HEK293 (cell line): ENCODE data around the gene HDLBP.

Experiments used
- BCL11A ChIP-seq: fragments of 450-650 bp; formaldehyde crosslinking; IDR thresholded peaks from 2 replicates; pipeline ENCODE4 v1.5.1; 2016; ENCODE audit warnings: low read depth, missing biosample characterization, missing genetic modification characterization
- EGR2 ChIP-seq: fragments of 450-650 bp; formaldehyde crosslinking; IDR thresholded peaks from 2 replicates; pipeline ENCODE4 v1.5.1; 2016; ENCODE audit warnings: low read depth, missing biosample characterization, missing genetic modification characterization
- FEZF1 ChIP-seq: fragments of 450-650 bp; formaldehyde crosslinking; IDR thresholded peaks from 2 replicates; pipeline ENCODE4 v1.5.1; 2016; ENCODE audit warnings: missing biosample characterization, missing genetic modification characterization
- KLF9 ChIP-seq: fragments of 450-650 bp; formaldehyde crosslinking; IDR thresholded peaks from 2 replicates; pipeline ENCODE4 v1.5.1; 2016; ENCODE audit warnings: missing biosample characterization, missing genetic modification characterization, low read depth
- RBAK ChIP-seq: fragments of 450-650 bp; formaldehyde crosslinking; IDR thresholded peaks from 2 replicates; pipeline ENCODE4 v1.5.1; 2016; ENCODE audit warnings: missing biosample characterization, missing genetic modification characterization
- SP2 ChIP-seq: fragments of 450-650 bp; formaldehyde crosslinking; IDR thresholded peaks from 2 replicates; pipeline ENCODE4 v1.5.1; 2016; ENCODE audit warnings: missing biosample characterization, missing genetic modification characterization
- SP3 ChIP-seq: fragments of 450-650 bp; formaldehyde crosslinking; IDR thresholded peaks from 2 replicates; pipeline ENCODE4 v1.5.1; 2016; ENCODE audit warnings: missing biosample characterization, missing genetic modification characterization
- TRIM28 ChIP-seq: IDR thresholded peaks from 2 replicates; pipeline ENCODE4 v1.6.1; 2011; ENCODE audit warnings: low read length, control low read depth, borderline replicate concordance
- WT1 ChIP-seq: fragments of 450-650 bp; formaldehyde crosslinking; IDR thresholded peaks from 2 replicates; pipeline ENCODE4 v1.5.1; 2016; ENCODE audit warnings: missing biosample characterization, missing genetic modification characterization
- YY1 ChIP-seq: fragments of 450-650 bp; formaldehyde crosslinking; IDR thresholded peaks from 2 replicates; pipeline ENCODE4 v1.5.1; 2018; ENCODE audit warnings: missing biosample characterization, missing genetic modification characterization
- YY2 ChIP-seq: fragments of 450-650 bp; formaldehyde crosslinking; IDR thresholded peaks from 2 replicates; pipeline ENCODE4 v1.5.1; 2016; ENCODE audit warnings: missing biosample characterization, missing genetic modification characterization
- ZBTB17 ChIP-seq: fragments of 450-650 bp; formaldehyde crosslinking; IDR thresholded peaks from 2 replicates; pipeline ENCODE4 v1.5.1; 2016; ENCODE audit warnings: missing biosample characterization, missing genetic modification characterization
- ZBTB20 ChIP-seq: fragments of 450-650 bp; formaldehyde crosslinking; IDR thresholded peaks from 2 replicates; pipeline ENCODE4 v1.5.1; 2016; ENCODE audit warnings: missing biosample characterization, missing genetic modification characterization
- ZBTB48 ChIP-seq: fragments of 450-650 bp; formaldehyde crosslinking; IDR thresholded peaks from 2 replicates; pipeline ENCODE4 v1.5.1; 2016; ENCODE audit warnings: missing biosample characterization, missing genetic modification characterization
- ZBTB6 ChIP-seq: fragments of 450-650 bp; formaldehyde crosslinking; IDR thresholded peaks from 2 replicates; pipeline ENCODE4 v1.5.1; 2017; ENCODE audit warnings: missing biosample characterization, missing genetic modification characterization
- ZEB2 ChIP-seq: fragments of 450-650 bp; formaldehyde crosslinking; IDR thresholded peaks from 2 replicates; pipeline ENCODE4 v1.5.1; 2016; ENCODE audit warnings: missing biosample characterization, missing genetic modification characterization
- ZFP69B ChIP-seq: fragments of 450-650 bp; formaldehyde crosslinking; IDR thresholded peaks from 2 replicates; pipeline ENCODE4 v1.5.1; 2016; ENCODE audit warnings: missing biosample characterization, missing genetic modification characterization
- ZNF2 ChIP-seq: fragments of 450-650 bp; formaldehyde crosslinking; IDR thresholded peaks from 2 replicates; pipeline ENCODE4 v1.5.1; 2016; ENCODE audit warnings: missing biosample characterization, missing genetic modification characterization
- ZNF391 ChIP-seq: fragments of 450-650 bp; formaldehyde crosslinking; IDR thresholded peaks from 2 replicates; pipeline ENCODE4 v1.5.1; 2016; ENCODE audit warnings: low read depth, missing biosample characterization, missing genetic modification characterization, borderline replicate concordance
- ZNF394 ChIP-seq: fragments of 450-650 bp; formaldehyde crosslinking; IDR thresholded peaks from 2 replicates; pipeline ENCODE4 v1.5.1; 2016; ENCODE audit warnings: missing biosample characterization, missing genetic modification characterization, mild to moderate bottlenecking, moderate library complexity, borderline replicate concordance
- ZNF658 ChIP-seq: fragments of 450-650 bp; formaldehyde crosslinking; IDR thresholded peaks from 2 replicates; pipeline ENCODE4; 2016; ENCODE audit warnings: missing biosample characterization, missing genetic modification characterization
- ZNF76 ChIP-seq: fragments of 450-650 bp; formaldehyde crosslinking; IDR thresholded peaks from 2 replicates; pipeline ENCODE4; 2016; ENCODE audit warnings: low read depth, missing biosample characterization, missing genetic modification characterization, borderline replicate concordance
- ZSCAN16 ChIP-seq: fragments of 450-650 bp; formaldehyde crosslinking; IDR thresholded peaks from 2 replicates; pipeline ENCODE4 v1.5.1; 2016; ENCODE audit warnings: missing biosample characterization, missing genetic modification characterization
- TF ChIP-seq, protein P1 (sequence below): fragments of 450-650 bp; formaldehyde crosslinking; IDR thresholded peaks from 2 replicates; pipeline ENCODE4 v1.5.1; 2016; ENCODE audit warnings: missing biosample characterization, missing genetic modification characterization
- TF ChIP-seq, protein P2 (sequence below): fragments of 450-650 bp; formaldehyde crosslinking; IDR thresholded peaks from 2 replicates; pipeline ENCODE4 v1.5.1; 2016; ENCODE audit warnings: missing biosample characterization, missing genetic modification characterization
- TF ChIP-seq, protein P3 (sequence below): fragments of 450-650 bp; formaldehyde crosslinking; IDR thresholded peaks from 2 replicates; pipeline ENCODE4 v1.5.1; 2016; ENCODE audit warnings: missing biosample characterization, missing genetic modification characterization
- TF ChIP-seq, protein P4 (sequence below): fragments of 450-650 bp; formaldehyde crosslinking; IDR thresholded peaks from 2 replicates; pipeline ENCODE4 v1.5.1; 2017; ENCODE audit warnings: missing biosample characterization, missing genetic modification characterization

Gene HDLBP

DNA sequence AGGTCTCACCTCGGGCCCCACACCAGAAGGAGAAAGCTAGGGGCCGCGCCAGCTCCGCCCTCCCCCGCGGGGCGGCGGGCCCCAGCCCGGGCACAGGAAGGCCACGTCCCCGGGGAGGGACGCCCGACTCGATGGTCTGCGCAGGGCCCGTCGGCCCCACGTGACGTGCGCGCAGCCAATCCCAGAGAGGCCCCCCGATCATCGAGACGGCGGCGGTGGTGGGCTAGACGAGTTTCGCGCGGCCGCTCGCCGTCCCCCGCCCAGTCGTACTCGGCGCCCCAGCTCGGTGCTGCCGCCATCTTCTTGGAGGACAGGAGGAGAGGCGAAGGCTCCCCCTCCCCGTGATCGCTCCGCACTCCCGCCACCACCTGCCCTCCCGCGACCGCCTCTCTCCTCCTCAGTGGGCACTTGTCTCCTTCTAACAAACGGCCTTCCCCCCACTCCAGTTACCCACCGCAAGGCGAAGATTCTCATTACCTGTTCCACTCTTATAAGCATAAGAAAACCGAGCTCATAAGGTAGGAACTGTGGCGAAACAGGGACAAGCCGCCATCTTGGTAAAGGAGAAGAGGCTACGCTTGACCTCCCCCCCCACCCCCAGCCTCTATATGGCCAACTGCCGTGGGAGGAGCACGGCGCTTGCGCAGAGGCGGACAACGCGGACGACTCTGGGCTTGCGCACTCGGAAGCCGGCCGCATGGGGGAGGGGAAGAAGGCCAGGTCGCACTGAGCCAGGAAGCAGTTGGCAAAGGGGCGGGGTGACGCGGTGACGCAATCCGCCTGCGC, at the start of gene HDLBP (continued):
- TF ChIP-seq ZNF658 (no peak), ZSCAN16 (no peak), ZNF394 (tag by site-specific recombination) (peak; percentile 69; the same call in 1 of the 2 replicates), RBAK (tag by site-specific recombination) (no peak), ZFP69B (tag by site-specific recombination) (peak; percentile 94), ZEB2 (tag by site-specific recombination) (peak; percentile 86), BCL11A (tag by site-specific recombination) (peak; percentile 49; the same call in 1 of the 2 replicates), YY2 (peak; percentile 91), ZBTB17 (tag by site-specific recombination) (peak; percentile 99), ZBTB6 (tag by site-specific recombination) (no peak; the same call in 1 of the 2 replicates), KLF9 (no peak; the same call in 1 of the 2 replicates), ZNF76 (tag by site-specific recombination) (peak; percentile 91), WT1 (tag by site-specific recombination) (peak; percentile 47; the same call in 1 of the 2 replicates), TRIM28 (0 out of 2 replicates have a peak, but pooled peaks have one; percentile 10), EGR2 (tag by site-specific recombination) (peak; percentile 53), ZNF2 (peak; percentile 91), SP2 (tag by site-specific recombination) (peak; percentile 81), FEZF1 (tag by site-specific recombination) (no peak; the same call in 1 of the 2 replicates), ZNF391 (peak; percentile 88), ZBTB20 (tag by site-specific recombination) (peak; percentile 94; the same call in 1 of the 2 replicates), YY1 (peak; percentile 97), SP3 (tag by site-specific recombination) (peak; percentile 91), ZBTB48 (tag by site-specific recombination) (no peak; the same call in 1 of the 2 replicates)
- TF ChIP-seq, protein P1, sequence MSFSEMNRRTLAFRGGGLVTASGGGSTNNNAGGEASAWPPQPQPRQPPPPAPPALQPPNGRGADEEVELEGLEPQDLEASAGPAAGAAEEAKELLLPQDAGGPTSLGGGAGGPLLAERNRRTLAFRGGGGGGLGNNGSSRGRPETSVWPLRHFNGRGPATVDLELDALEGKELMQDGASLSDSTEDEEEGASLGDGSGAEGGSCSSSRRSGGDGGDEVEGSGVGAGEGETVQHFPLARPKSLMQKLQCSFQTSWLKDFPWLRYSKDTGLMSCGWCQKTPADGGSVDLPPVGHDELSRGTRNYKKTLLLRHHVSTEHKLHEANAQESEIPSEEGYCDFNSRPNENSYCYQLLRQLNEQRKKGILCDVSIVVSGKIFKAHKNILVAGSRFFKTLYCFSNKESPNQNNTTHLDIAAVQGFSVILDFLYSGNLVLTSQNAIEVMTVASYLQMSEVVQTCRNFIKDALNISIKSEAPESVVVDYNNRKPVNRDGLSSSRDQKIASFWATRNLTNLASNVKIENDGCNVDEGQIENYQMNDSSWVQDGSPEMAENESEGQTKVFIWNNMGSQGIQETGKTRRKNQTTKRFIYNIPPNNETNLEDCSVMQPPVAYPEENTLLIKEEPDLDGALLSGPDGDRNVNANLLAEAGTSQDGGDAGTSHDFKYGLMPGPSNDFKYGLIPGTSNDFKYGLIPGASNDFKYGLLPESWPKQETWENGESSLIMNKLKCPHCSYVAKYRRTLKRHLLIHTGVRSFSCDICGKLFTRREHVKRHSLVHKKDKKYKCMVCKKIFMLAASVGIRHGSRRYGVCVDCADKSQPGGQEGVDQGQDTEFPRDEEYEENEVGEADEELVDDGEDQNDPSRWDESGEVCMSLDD (tag by site-specific recombination), result peak; percentile 86
- TF ChIP-seq, protein P2, sequence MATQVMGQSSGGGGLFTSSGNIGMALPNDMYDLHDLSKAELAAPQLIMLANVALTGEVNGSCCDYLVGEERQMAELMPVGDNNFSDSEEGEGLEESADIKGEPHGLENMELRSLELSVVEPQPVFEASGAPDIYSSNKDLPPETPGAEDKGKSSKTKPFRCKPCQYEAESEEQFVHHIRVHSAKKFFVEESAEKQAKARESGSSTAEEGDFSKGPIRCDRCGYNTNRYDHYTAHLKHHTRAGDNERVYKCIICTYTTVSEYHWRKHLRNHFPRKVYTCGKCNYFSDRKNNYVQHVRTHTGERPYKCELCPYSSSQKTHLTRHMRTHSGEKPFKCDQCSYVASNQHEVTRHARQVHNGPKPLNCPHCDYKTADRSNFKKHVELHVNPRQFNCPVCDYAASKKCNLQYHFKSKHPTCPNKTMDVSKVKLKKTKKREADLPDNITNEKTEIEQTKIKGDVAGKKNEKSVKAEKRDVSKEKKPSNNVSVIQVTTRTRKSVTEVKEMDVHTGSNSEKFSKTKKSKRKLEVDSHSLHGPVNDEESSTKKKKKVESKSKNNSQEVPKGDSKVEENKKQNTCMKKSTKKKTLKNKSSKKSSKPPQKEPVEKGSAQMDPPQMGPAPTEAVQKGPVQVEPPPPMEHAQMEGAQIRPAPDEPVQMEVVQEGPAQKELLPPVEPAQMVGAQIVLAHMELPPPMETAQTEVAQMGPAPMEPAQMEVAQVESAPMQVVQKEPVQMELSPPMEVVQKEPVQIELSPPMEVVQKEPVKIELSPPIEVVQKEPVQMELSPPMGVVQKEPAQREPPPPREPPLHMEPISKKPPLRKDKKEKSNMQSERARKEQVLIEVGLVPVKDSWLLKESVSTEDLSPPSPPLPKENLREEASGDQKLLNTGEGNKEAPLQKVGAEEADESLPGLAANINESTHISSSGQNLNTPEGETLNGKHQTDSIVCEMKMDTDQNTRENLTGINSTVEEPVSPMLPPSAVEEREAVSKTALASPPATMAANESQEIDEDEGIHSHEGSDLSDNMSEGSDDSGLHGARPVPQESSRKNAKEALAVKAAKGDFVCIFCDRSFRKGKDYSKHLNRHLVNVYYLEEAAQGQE (tag by site-specific recombination), result no peak
- TF ChIP-seq, protein P3, sequence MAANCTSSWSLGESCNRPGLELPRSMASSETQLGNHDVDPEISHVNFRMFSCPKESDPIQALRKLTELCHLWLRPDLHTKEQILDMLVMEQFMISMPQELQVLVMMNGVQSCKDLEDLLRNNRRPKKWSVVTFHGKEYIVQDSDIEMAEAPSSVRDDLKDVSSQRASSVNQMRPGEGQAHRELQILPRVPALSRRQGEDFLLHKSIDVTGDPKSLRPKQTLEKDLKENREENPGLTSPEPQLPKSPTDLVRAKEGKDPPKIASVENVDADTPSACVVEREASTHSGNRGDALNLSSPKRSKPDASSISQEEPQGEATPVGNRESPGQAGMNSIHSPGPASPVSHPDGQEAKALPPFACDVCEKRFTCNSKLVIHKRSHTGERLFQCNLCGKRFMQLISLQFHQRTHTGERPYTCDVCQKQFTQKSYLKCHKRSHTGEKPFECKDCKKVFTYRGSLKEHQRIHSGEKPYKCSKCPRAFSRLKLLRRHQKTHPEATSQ (tag by site-specific recombination), result 0 out of 2 replicates have a peak, but pooled peaks have one; percentile 12
- TF ChIP-seq, protein P4, sequence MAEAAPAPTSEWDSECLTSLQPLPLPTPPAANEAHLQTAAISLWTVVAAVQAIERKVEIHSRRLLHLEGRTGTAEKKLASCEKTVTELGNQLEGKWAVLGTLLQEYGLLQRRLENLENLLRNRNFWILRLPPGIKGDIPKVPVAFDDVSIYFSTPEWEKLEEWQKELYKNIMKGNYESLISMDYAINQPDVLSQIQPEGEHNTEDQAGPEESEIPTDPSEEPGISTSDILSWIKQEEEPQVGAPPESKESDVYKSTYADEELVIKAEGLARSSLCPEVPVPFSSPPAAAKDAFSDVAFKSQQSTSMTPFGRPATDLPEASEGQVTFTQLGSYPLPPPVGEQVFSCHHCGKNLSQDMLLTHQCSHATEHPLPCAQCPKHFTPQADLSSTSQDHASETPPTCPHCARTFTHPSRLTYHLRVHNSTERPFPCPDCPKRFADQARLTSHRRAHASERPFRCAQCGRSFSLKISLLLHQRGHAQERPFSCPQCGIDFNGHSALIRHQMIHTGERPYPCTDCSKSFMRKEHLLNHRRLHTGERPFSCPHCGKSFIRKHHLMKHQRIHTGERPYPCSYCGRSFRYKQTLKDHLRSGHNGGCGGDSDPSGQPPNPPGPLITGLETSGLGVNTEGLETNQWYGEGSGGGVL, result peak; percentile 86
